Astrocyte (in vitro differentiated cells and primary cell): ENCODE results near the gene PYHIN1.

ENCODE experiments used
- EZH2 ChIP-seq: IDR thresholded peaks from 2 replicates; pipeline ENCODE4 v1.6.1; 2012; ENCODE audit warnings: mild to moderate bottlenecking, low read length, inconsistent platforms; ENCODE audit not compliant: insufficient read depth
- TF ChIP-seq, protein P1 (sequence below): IDR thresholded peaks from 2 replicates; pipeline ENCODE4 v1.5.1; 2011; ENCODE audit warnings: low read depth, mild to moderate bottlenecking, inconsistent platforms, low read length, moderate library complexity; ENCODE audit not compliant: insufficient read depth

DNA sequence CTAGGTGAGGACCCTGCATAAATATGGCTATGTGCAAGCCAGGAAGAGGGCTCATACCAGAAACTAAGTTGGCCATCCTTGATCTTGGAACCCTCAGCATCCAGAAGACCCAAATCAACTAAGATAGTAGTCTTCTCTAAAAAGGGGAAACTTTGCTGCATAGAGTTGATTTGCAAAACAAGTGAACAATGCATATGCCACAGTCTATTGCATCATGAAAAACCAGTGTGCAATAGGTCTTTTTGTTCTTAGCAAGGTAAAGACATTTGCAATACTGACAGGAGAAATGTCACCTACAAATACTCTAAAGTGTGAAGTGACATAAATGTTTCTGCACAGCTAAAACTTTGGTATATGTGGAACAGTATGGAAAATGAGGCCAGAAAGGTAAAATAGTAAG lies 76.4 kb downstream of the PYHIN1 start:
- TF ChIP-seq, protein P1, sequence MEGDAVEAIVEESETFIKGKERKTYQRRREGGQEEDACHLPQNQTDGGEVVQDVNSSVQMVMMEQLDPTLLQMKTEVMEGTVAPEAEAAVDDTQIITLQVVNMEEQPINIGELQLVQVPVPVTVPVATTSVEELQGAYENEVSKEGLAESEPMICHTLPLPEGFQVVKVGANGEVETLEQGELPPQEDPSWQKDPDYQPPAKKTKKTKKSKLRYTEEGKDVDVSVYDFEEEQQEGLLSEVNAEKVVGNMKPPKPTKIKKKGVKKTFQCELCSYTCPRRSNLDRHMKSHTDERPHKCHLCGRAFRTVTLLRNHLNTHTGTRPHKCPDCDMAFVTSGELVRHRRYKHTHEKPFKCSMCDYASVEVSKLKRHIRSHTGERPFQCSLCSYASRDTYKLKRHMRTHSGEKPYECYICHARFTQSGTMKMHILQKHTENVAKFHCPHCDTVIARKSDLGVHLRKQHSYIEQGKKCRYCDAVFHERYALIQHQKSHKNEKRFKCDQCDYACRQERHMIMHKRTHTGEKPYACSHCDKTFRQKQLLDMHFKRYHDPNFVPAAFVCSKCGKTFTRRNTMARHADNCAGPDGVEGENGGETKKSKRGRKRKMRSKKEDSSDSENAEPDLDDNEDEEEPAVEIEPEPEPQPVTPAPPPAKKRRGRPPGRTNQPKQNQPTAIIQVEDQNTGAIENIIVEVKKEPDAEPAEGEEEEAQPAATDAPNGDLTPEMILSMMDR: no peak
- no peak for TF ChIP-seq EZH2
